HG03442 (cell line): ENCODE data around the gene RNASE7.

Experiments
- ATAC-seq: cut with Tn5 transposase; IDR thresholded peaks from one replicate; pipeline ENCODE4 v1.9.1; 2021; ENCODE audit warnings: mild to moderate bottlenecking, moderate library complexity; ENCODE audit not compliant: unreplicated experiment

RNASE7 gene

DNA sequence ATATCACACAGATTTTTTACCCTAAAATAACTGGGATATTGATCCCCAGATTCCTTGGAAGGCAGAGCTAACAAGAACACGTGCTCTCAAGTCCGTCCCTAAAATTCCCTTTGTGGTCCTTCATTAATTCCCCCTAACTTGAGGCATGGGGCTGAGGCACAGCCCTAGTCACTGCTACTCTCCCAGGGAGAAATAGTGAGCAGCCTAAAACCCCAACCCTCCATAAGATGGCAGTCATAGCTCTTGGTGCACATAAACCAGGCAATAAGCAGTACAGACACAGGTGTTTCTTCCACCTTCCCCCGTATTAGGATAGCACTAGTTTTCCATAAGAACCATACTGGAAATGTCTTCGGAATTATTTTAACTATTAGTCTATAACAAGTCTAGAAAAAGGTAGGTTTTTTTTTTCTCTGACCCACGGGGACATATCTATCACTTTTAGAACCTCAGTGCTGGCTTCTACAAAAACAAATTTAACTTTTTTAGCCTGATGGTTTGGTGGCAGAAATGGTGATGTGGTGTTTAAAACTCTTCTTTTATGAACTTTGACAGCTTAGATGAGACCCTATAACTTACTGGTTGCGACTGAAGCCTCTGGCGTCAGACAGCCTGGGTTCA lies 24.8 kb downstream of the RNASE7 start:
- ATAC-seq = no peak

DNA sequence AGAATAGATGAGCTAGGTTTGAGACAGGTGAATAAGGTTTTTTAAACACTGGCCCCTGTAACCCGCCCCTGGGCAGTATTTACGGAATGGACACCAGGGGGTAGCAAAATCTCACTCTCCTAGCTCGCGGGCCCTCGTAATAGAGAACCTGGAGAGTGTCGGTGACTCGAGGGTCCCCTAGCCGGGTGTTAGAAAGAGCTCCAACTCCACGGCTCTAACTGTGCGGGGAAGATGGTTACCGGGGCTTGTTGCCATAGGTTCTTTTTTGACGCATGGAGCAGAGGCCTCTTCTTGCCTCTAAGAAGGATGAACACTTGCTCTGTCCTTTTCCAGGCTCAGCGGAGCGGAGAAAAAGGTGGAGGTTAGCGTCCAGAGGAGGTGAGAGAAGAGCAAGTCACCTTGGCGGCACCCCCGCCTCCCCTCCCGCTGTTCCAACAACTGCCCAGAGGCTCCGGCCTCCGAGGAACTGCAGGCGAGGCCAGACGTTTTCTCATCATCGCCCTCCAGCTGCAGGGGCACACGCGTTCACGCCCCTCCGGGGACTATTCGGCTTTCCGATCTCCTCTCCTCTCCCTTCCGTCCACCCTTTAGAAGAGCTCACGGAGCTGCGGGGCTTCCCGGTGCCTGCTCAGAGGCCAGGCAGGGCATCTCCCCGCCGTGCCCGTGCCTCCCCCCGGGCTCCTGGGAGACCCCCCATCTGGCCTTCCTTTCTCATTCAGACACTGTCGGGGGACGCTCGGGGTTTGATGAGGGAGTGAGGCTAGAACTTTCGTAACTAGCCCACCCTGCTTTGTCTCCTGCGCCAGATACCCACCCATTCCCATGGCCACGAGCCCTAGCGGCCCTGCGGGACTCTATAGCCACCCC lies 26.6 kb downstream of the RNASE7 start:
- ATAC-seq = no peak

DNA sequence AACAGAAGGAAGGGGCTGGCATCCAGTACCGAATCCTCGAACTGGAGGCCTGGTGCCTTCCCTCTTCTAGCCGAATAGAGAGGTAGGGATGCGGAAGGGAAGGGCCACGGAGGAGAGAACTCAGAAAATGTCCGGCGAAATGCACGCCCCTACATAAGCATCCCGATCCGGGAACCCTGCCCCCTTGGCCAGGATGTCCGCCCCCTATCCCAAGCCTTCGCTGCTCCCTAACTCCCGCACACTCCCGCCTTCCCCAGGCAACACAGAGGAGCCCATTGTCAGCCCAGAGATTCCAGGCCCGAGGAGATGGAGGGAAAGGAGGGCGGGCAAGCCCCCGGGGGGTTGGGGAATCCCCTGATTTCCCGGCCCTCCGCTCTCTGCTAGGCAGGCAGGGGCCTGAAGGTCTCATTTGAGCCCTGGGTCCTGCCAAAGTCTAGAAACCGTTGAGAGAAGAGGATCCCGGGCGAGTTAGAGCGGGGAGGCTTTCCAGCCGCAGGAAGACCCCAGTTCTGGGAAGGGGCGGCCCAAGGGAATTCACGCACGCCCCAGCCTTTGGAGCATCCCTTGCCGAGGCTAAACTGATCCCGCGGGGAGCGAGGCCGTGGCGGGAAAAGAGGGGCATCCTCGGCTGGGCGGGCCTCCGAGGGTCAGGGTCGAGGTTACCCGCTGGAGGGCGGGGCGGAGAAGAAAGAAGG lies 27.4 kb downstream of the RNASE7 start:
- no peak for ATAC-seq

DNA sequence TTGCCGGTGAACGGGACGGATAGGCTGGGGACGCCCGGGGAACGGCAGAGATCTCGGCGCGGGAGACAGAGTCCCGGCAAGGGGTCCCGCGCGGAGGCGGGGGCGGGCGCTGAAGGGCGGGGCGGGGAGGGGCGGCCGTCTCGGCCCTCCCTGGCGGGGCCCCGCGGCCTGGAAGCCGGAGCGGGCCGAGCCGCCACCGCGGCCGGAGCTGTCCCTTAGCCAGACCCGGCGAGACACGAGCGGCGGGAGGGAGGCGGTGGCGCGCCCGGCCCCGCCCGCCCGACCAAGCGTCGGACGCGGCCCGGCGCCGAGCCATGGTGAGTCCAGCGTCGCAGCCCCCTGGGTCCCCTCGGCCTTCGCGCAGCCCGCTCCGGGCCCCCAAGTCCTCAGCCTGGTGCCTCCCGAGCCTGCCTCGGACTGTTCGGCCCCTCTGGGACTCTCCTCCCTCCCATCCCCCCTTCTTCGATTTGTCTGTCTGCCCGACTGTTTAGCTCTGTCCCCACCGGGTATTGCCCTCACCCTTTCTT lies 28.0 kb downstream of the RNASE7 start, which contains the start of gene ARHGEF40:
ARHGEF40 (plus strand) TSS at position 222 of the 527 bp plus-strand sequence; CDS start at position 315, 93 bp downstream.
- ATAC-seq = no peak

DNA sequence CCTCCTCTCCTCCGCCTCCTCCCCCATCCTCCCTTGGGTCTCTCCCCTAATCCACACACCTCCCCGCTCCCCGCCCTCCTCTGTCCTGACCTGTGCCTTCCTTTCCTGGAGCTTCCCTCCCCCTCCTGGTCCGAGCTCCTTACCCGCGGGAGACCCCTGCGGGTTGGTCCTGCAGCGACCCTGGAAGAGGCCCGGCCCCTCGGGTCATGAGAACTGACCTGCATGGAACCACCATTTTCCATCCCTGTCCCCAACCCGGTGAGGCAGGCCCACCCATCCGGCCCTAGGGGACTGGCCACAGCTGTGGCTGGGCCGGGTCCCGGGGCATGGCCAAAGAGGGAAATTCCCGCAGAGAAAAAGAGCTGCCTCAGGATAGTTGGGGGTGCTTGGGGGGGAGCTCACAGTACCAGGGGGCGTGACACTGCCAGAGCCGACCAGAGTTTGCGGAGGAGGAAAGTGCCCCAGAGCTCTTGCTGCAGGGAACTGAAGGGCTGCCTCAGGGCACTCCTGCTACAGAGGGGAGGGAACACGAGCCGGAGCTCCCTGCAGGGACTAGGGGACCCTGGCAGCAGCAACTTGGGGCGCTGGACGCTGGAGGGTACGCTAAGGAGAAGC lies 28.6 kb downstream of the RNASE7 start:
- ATAC-seq = peak; percentile 1

DNA sequence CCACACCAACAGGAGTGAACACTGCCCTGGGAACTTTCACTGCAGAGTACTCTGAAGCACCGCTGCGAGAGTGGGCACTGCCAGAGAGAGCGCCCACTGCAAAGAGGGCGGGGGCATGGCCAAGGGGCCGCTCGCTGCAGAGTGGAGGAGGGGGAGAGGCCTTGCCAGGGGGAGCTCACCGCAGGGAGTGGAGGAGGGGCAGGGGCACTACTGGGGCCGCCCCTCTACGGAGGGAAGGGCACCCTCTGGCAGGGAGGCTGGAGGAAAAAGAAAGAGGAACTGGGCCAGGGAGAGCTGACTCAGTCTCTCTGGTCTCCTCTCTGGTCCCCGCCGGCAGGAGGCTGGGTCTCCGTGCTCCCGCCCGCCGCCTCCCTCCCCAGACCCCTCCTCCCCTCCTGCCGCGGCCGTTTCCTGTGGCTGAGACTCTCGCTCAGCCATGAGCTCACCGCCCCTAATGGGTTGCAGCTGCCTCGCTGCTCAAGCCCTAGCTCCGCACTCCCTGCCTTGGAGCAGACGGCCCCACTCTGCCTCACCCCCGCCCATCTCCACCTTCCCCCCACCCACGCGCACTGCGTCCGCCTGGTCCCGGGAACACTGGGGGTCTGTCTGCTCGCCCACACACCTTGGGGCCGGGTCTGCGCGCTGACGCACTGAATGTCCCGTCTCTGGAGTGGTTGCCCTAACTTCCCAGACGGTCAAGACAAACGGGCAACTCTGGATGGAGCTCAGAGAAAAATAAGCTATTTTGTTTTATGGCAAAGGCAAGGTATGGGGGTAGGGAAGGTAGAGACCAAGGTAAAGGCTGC lies 29.3 kb downstream of the RNASE7 start:
- ATAC-seq = peak; percentile 61

DNA sequence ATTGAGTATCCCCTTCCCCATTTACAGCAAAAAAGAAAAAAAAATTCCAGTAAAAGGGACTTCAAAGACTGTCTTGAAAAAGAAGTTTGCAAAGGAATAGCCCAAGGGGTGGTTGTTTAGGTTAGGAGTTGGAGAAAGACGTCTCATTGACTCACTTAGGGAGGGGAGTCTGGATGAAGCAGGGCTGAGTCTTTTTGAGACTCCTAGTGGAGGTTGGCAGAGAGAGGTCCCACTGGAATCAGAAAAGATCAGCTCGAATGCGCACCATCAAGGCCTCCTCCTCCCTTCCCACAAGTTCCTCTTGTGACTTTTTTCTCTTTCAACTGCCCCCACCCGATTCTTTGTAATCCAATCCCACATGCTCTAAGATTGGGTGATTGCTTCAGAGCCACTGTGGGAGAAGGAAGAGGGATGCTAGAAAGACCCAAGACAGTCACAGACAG lies 29.9 kb downstream of the RNASE7 start:
- no peak for ATAC-seq

DNA sequence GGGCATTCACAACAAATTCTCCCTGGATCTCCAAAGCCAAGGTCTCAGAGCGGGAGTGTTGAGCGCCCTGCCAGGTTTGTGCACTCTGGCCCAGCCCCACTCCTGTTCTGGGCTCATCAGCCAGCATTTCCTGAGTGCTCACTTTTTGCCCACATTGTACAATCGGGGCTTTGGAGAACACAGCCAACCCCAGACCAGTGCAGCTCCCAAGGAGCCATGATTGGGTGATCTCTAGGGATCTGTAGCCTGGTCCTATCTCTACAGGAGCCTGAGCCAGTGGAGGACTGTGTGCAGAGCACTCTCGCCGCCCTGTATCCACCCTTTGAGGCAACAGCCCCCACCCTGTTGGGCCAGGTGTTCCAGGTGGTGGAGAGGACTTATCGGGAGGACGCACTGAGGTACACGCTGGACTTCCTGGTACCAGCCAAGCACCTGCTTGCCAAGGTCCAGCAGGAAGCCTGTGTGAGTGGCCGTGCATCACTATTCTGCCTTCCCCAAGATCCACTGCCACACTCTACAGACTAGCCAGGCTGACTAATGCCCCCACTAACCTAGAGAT lies 30.7 kb downstream of the RNASE7 start:
- ATAC-seq = no peak

DNA sequence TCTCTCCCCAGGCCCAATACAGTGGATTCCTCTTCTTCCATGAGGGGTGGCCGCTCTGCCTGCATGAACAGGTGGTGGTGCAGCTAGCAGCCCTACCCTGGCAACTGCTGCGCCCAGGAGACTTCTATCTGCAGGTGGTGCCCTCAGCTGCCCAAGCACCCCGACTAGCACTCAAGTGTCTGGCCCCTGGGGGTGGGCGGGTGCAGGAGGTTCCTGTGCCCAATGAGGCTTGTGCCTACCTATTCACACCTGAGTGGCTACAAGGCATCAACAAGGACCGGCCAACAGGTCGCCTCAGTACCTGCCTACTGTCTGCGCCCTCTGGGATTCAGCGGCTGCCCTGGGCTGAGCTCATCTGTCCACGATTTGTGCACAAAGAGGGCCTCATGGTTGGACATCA lies 31.8 kb downstream of the RNASE7 start:
- no peak for ATAC-seq

DNA sequence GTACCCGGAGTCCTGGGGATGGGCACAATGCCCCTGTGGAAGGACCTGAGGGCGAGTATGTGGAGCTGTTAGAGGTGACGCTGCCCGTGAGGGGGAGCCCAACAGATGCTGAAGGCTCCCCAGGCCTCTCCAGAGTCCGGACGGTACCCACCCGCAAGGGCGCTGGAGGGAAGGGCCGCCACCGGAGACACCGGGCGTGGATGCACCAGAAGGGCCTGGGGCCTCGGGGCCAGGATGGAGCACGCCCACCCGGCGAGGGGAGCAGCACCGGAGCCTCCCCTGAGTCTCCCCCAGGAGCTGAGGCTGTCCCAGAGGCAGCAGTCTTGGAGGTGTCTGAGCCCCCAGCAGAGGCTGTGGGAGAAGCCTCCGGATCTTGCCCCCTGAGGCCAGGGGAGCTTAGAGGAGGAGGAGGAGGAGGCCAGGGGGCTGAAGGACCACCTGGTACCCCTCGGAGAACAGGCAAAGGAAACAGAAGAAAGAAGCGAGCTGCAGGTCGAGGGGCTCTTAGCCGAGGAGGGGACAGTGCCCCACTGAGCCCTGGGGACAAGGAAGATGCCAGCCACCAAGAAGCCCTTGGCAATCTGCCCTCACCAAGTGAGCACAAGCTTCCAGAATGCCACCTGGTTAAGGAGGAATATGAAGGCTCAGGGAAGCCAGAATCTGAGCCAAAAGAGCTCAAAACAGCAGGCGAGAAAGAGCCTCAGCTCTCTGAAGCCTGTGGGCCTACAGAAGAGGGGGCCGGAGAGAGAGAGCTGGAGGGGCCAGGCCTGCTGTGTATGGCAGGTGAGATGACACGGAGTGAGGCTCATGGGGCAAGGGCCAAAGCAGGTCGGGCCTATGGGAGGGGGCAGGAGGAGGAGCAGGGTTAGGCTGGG lies 32.5 kb downstream of the RNASE7 start:
- ATAC-seq = no peak

DNA sequence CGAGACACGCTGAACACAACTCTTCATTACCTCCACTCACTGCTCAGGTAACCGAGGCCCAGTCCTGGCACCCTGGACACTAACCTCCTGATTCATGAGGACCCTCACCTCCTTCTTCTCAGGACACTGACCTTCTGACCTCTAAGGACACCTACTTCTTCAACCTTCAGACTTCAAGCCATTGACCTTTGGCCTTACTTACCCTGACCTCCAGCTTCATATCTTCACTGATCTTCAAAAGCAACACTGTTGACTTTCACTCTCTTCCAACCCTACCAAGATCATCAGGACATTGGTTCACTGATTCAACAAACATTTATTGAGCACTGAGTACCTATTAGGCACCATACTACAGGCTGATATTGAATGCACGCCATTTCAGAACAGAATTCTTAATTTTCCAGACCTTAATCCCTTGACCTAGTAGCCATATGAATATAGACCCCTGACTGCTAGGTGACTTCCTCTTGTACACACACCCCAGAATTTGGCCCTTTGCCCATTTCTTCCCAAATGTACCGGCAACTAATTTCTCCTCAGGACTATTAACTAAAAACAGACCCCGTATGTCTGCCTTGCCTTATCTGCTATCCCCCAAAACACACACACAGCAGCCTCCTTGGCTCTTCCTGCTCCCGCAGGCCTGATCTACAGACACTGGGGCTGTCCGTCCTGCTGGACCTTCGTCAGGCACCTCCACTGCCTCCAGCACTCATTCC lies 33.7 kb downstream of the RNASE7 start:
- ATAC-seq = no peak

DNA sequence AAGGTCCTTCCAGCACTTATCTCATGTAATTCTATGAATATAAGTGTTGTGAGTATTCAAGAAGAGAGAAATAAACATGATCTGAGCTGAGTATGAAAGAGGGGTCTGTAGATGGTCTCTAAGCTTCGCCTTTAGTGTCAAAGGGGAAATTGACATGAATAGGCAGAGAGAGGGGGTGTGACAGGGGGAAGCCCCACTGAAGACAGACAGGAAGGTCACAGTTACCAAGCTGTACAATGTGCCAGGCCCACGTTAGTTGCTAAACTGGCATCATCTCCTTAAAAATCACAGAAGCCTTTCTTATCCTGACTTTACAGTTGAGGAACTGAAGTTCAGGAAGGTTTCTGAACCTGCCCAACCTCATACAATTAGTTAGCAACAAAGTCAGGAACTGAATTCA lies 35.5 kb downstream of the RNASE7 start:
- no peak for ATAC-seq

DNA sequence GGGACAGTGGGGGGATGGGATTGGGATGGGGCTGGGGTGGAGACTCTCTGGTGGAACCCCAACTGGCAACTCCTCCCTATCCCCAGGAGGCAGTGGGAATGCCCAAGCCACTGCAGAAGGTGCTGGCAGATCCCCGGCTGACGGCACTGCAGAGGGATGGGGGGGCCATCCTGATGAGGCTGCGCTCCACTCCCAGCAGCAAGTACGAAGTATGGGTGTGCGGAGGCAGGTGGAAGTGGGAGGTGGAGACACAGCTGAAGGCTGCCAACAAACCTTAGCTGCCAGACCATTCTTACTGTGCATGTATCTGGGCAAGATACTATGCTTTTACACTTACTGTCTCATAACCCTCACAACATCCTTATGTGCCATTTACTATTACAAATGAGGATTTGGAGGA lies 36.1 kb downstream of the RNASE7 start:
- no peak for ATAC-seq

DNA sequence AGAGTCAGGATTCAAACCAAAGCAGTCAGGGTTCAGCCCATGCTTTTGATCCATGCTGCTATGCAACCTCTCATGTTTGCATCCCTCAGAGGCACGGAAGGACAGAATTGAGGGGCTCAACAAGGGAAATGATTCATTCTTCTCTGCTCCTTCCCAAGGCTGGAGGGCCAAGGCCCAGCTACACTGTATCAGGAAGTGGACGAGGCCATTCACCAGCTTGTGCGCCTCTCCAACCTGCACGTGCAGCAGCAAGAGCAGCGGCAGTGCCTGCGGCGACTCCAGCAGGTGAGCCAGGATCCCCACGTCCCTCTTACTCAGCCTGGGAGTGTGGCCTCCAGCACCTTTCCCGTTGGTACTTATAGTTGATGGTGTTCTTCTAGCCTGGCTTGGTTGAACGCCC lies 36.6 kb downstream of the RNASE7 start:
- ATAC-seq = no peak

DNA sequence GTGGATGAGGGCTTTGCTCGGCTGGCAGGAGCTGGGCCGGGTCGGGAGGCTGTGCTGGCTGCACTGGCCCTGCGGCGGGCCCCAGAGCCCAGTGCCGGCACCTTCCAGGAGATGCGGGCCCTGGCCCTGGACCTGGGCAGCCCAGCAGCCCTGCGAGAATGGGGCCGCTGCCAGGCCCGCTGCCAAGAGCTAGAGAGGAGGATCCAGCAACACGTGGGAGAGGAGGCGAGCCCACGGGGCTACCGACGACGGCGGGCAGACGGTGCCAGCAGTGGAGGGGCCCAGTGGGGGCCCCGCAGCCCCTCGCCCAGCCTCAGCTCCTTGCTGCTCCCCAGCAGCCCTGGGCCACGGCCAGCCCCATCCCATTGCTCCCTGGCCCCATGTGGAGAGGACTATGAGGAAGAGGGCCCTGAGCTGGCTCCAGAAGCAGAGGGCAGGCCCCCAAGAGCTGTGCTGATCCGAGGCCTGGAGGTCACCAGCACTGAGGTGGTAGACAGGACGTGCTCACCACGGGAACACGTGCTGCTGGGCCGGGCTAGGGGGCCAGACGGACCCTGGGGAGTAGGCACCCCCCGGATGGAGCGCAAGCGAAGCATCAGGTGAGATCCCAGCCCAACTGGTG lies 39.5 kb downstream of the RNASE7 start:
- ATAC-seq = no peak

DNA sequence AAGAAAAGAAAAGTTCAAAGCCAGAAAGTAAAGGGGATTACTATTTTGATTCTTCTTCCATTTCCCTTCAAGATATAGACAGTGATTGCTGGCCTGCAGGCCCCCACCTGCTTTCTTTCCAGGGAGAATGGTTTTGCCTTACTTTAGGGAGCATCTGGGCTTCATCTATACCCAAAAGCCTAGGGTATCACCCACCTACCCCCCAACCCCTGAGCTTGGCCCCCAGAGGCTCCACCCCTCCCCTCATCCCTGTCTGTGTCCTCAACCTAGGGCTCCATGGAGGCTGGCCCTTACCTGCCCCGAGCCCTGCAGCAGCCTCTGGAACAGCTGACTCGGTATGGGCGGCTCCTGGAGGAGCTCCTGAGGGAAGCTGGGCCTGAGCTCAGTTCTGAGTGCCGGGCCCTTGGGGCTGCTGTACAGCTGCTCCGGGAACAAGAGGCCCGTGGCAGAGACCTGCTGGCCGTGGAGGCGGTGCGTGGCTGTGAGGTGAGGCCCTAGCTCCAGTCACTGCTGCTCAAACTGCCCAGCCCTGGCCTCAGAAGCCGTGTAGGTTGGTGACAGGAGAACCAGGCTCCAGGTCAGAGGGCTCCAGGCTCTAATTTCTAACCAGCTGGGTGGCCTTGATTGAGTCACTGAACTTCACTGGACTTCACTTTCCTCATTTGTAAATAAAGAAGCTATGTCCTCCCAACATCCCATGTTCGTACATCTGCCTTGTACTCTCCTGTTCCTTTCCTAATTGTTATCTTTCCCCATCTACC lies 41.6 kb downstream of the RNASE7 start:
- ATAC-seq = no peak

DNA sequence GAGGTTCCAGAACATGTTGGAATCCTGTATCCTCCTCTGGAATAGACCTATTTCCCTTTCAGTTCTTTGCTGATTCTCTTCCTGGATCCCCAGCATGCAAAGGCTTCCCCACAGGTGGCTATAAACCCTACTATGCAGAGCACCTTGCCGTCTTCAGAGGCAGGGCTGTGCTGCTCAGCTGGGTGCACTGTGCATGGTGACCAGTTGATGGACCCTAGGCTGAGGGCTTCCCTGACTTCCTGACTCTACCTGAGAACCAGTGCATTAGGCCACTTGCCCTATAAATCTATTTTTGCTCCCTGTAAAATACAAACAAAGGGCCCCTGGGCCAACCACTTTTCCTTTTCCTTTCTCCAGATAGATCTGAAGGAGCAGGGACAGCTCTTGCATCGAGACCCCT lies 42.2 kb downstream of the RNASE7 start:
- ATAC-seq = no peak
